A549 (cell line): ENCODE results near the gene HAND2. TPM values are rescaled to one million over a fixed set of nuclear protein-coding genes. Genes with fewer than 3 reads are reported as not detected.

Experiments
- ATAC-seq, 2 experiments: fragments of 200-7000 bp in 1 of 2; fragments of >200 bp in 1 of 2; cut with Nextera tagmentation in 1 of 2; cut with Tn5 transposase in 1 of 2; 3 replicates each; pipeline versions ENCODE4 v1.8.0 to v1.9.1; 2018 to 2020; ENCODE audit warnings: mild to moderate bottlenecking in 1 of 2, moderate library complexity in 1 of 2
- CTCF ChIA-PET: fragments of 300-600 bp; sonication (Branson Sonifier 250); formaldehyde crosslinking; extraction: SDS; loops from one replicate; lab custom pipeline; 2021; ENCODE audit warnings: antibody characterized with exemption, inconsistent platforms; lab: Yijun Ruan, JAX
- POLR2A ChIA-PET: fragments of 350-600 bp; formaldehyde crosslinking; extraction: SDS; loops from one replicate; lab custom pipeline; 2021; ENCODE audit warnings: antibody characterized with exemption, inconsistent platforms; lab: Yijun Ruan, JAX
- DNase-seq, 2 experiments: peaks; one replicate each; pipeline versions ENCODE4 v3.0.0 to v3.0.0-alpha.2; 2011 to 2016; ENCODE audit warnings: low read depth in 1 of 2, low spot score in 1 of 2
- FAIRE-seq: peaks from 2 replicates; lab custom pipeline; 2011; peaks lifted over from hg19 to GRCh38; lab: Jason Lieb, UNC
- H3K27ac ChIP-seq, 2 experiments: fragments of >200 bp; sonication (Bioruptor Twin); formaldehyde crosslinking; 3 replicates each; pipeline ENCODE4 v1.5.1; 2016 to 2017
- H3K4me1 ChIP-seq: fragments of >200 bp; sonication (Bioruptor Twin); formaldehyde crosslinking; 3 replicates; pipeline ENCODE4 v1.6.1; 2016
- H3K4me2 ChIP-seq: fragments of >200 bp; sonication (Bioruptor Twin); formaldehyde crosslinking; 3 replicates; pipeline ENCODE4 v1.6.1; 2016
- H3K4me3 ChIP-seq: fragments of >200 bp; sonication (Bioruptor Twin); formaldehyde crosslinking; 3 replicates; pipeline ENCODE4 v1.5.1; 2016
- H3K9me3 ChIP-seq: fragments of >200 bp; sonication (Bioruptor Twin); formaldehyde crosslinking; 3 replicates; pipeline ENCODE4 v1.6.1; 2016
- BHLHE40 ChIP-seq: IDR thresholded peaks from 2 replicates; pipeline ENCODE4 v1.6.1; 2012; ENCODE audit warnings: low read depth, low read length, inconsistent platforms
- CHD2 ChIP-seq: fragments of 150-350 bp; IDR thresholded peaks from 2 replicates; pipeline ENCODE4 v1.6.1; 2014; ENCODE audit warnings: low read length; ENCODE audit not compliant: partially characterized antibody
- ELK1 ChIP-seq: fragments of 150-350 bp; IDR thresholded peaks from 2 replicates; pipeline ENCODE4 v1.6.1; 2014; ENCODE audit warnings: low read depth, mild to moderate bottlenecking, low read length
- FOXS1 ChIP-seq: fragments of 250-450 bp; sonication (Bioruptor Pico); IDR thresholded peaks from 2 replicates; pipeline ENCODE4 v1.5.0; 2020; ENCODE audit warnings: mild to moderate bottlenecking, moderate library complexity
- HDAC2 ChIP-seq: fragments of 200-600 bp; sonication (generic); IDR thresholded peaks from 2 replicates; pipeline ENCODE4 v1.6.1; 2016
- HEYL ChIP-seq: fragments of 250-450 bp; sonication (Bioruptor Pico); IDR thresholded peaks from 2 replicates; pipeline ENCODE4 v1.8.0; 2021; ENCODE audit warnings: mild to moderate bottlenecking, moderate library complexity
- HOXA7 ChIP-seq: fragments of 250-450 bp; sonication (Bioruptor Pico); IDR thresholded peaks from 2 replicates; pipeline ENCODE4 v1.5.0; 2020; ENCODE audit warnings: mild to moderate bottlenecking, moderate library complexity
- HOXB13 ChIP-seq: fragments of 250-450 bp; sonication (Bioruptor Pico); IDR thresholded peaks from 2 replicates; pipeline ENCODE4 v1.5.0; 2020; ENCODE audit warnings: low read depth, mild to moderate bottlenecking, moderate library complexity
- HOXB5 ChIP-seq: fragments of 250-450 bp; sonication (Bioruptor Pico); IDR thresholded peaks from 2 replicates; pipeline ENCODE4 v1.5.0; 2020; ENCODE audit warnings: mild to moderate bottlenecking, moderate library complexity
- JUN ChIP-seq, 2 experiments: fragments of >200 bp; sonication (Bioruptor Twin); formaldehyde crosslinking; IDR thresholded peaks; 2 replicates in 1 of 2; 3 replicates in 1 of 2; pipeline ENCODE4 v1.6.1; 2016 to 2017
- NFE2L2 ChIP-seq: fragments of 150-350 bp; conservative IDR thresholded peaks from 2 replicates; pipeline ENCODE4 v1.6.1; 2014; ENCODE audit warnings: low read length
- RCOR1 ChIP-seq: fragments of 150-350 bp; IDR thresholded peaks from 2 replicates; pipeline ENCODE4 v1.6.1; 2014; ENCODE audit warnings: antibody characterized with exemption, low read length, low read depth
- RNF2 ChIP-seq: fragments of 200-600 bp; sonication (generic); IDR thresholded peaks from 2 replicates; pipeline ENCODE4 v1.6.1; 2016; ENCODE audit warnings: low read depth, mild to moderate bottlenecking, antibody characterized with exemption, moderate library complexity, borderline replicate concordance
- SREBF2 ChIP-seq: fragments of 450-650 bp; IDR thresholded peaks from 2 replicates; pipeline ENCODE4 v1.6.1; 2014; ENCODE audit warnings: mild to moderate bottlenecking, moderate library complexity
- TP53 ChIP-seq: fragments of 250-450 bp; sonication (Bioruptor Pico); IDR thresholded peaks from 2 replicates; pipeline ENCODE4 v1.5.0; 2021; ENCODE audit warnings: mild to moderate bottlenecking, moderate library complexity
- ZFP36 ChIP-seq: fragments of 450-650 bp; IDR thresholded peaks from 2 replicates; pipeline ENCODE4 v1.6.1; 2014; ENCODE audit warnings: borderline replicate concordance; ENCODE audit not compliant: partially characterized antibody
- ZNF302 ChIP-seq: fragments of 250-450 bp; sonication (Bioruptor Pico); IDR thresholded peaks from 2 replicates; pipeline ENCODE4 v1.9.0; 2021; ENCODE audit warnings: inconsistent platforms, mild to moderate bottlenecking, moderate library complexity
- WGBS: methylation state at CpG from one replicate; pipeline ENCODE4 v1.1.6; 2017; ENCODE audit errors: missing lambda C conversion rate; 5-methylcytosine and 5-hydroxymethylcytosine counted together
- polyA plus RNA-seq, 4 experiments: library from polyadenylated mRNA; depleted of rRNA in 3 of 4; stranded (reverse); fragments of >200 nt; fragmentation: RNase III in 1 of 4; extraction: RNeasy Plus Mini Kit Qiagen cat#74134 plus additional on column Dnase treatment in 1 of 4; gene quantifications; 2 replicates in 3 of 4; 3 replicates in 1 of 4; pipeline ENCODE4 v1.2.3, GENCODE V29; 2011 to 2017
- TF ChIP-seq, protein P1 (sequence below): fragments of 250-450 bp; sonication (Bioruptor Pico); IDR thresholded peaks from 2 replicates; pipeline ENCODE4 v1.5.0; 2020; ENCODE audit warnings: low read depth, mild to moderate bottlenecking, moderate library complexity
- TF ChIP-seq, protein P2 (sequence below): fragments of >200 bp; sonication (Bioruptor Twin); formaldehyde crosslinking; IDR thresholded peaks from 3 replicates; pipeline ENCODE4 v1.5.1; 2016

The HAND2 gene
- polyA plus RNA-seq, 2 of the 4 experiments (the other 2 are of a cell fraction): 0.44 to 0.63 TPM

DNA sequence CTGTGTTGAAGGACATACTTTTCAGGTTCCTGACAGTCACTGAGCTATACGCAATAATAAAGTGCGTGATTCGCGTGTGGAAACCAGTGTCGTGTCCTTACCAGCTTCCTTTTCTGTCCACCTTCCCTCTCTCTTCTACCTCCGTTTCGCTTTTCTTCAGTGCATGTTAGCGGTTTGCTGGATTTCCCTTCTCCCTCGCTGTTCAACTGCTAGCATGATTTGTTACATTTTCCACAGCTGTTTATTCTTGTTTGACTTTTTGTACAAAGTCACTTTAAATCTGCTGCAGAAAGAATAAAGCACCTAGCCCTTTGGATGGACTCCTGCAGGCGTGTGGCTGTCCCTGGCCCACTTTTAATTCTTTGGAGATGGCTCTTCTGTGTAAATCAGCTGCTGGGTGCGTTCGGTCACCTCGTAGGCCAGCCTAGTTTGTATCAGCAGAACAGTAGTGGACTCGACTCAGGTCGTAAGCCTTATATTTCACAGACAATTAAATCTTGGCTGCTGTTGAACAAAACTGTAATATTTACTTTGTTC, 8.9 kb upstream of the HAND2 start:
- H3K9me3 ChIP-seq: no peaks in the 10 kb centered on the region
- ATAC-seq: peak; percentile 22 to 44; a peak in 2 of 6 replicates
- peak overlapping the region; percentile 41 for H3K4me3 ChIP-seq
- 45% methylated on average over 15 of the region's 15 CpGs for WGBS
- H3K4me1 ChIP-seq: no peaks in the 10 kb centered on the region
- DNase-seq: no peak
- ChIA-PET POLR2A (no interaction called here), CTCF (interaction anchor here (1.3 kb wide), 1 partner anchor 33 kb away, joined by 4 read pairs; no protein-coding TSS in a partner anchor)
- 0 out of 2 replicates have a peak, but pooled peaks have one; percentile 46 for TF ChIP-seq RNF2
- no peak for TF ChIP-seq BHLHE40
- TF ChIP-seq, all 56 proteins: peak for 1
- Histone ChIP-seq H3K4me2 (peak overlapping the region; percentile 66), H3K27ac (peak overlapping the region in 1 of 2 experiments; percentile 43; a peak in 1 of 6 replicates)
- no peak for FAIRE-seq

GRCh38 chr4:173538148-173538908, 8.3 kb upstream of the HAND2 start:
- ChIA-PET CTCF (interaction anchor here (1.0 to 1.3 kb wide), 2 partner anchors 8 to 33 kb away, joined by 3 to 4 read pairs; partner anchors contain the start of gene HAND2), POLR2A (no interaction called here)
- FAIRE-seq (no peak), ATAC-seq (peak; percentile 11 to 61; a peak in 3 of 6 replicates), DNase-seq (no peak)
- H3K27ac ChIP-seq: peak overlapping the region in 1 of 2 experiments; percentile 43; a peak in 1 of 6 replicates
- TF ChIP-seq HEYL (CRISPR knock-in tag) (no peak), ZFP36 (no peak), TP53 (no peak), SREBF2 (no peak), NFE2L2 (no peak), ZNF302 (CRISPR knock-in tag) (no peak), HOXB5 (CRISPR knock-in tag) (no peak), CHD2 (no peak), JUN (IDR thresholded peaks at IDR 0.05) (no peak), HDAC2 (no peak), FOXS1 (CRISPR knock-in tag) (no peak), HOXA7 (no peak)
- TF ChIP-seq, protein P1, sequence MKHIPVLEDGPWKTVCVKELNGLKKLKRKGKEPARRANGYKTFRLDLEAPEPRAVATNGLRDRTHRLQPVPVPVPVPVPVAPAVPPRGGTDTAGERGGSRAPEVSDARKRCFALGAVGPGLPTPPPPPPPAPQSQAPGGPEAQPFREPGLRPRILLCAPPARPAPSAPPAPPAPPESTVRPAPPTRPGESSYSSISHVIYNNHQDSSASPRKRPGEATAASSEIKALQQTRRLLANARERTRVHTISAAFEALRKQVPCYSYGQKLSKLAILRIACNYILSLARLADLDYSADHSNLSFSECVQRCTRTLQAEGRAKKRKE (CRISPR knock-in tag): no peak
- TF ChIP-seq, protein P2, sequence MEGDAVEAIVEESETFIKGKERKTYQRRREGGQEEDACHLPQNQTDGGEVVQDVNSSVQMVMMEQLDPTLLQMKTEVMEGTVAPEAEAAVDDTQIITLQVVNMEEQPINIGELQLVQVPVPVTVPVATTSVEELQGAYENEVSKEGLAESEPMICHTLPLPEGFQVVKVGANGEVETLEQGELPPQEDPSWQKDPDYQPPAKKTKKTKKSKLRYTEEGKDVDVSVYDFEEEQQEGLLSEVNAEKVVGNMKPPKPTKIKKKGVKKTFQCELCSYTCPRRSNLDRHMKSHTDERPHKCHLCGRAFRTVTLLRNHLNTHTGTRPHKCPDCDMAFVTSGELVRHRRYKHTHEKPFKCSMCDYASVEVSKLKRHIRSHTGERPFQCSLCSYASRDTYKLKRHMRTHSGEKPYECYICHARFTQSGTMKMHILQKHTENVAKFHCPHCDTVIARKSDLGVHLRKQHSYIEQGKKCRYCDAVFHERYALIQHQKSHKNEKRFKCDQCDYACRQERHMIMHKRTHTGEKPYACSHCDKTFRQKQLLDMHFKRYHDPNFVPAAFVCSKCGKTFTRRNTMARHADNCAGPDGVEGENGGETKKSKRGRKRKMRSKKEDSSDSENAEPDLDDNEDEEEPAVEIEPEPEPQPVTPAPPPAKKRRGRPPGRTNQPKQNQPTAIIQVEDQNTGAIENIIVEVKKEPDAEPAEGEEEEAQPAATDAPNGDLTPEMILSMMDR: no peak
- no peaks in the 10 kb centered on the region for H3K4me1 ChIP-seq
- H3K4me3 ChIP-seq: peak overlapping the region; percentile 41
- H3K9me3 ChIP-seq: no peaks in the 10 kb centered on the region
- 56% methylated on average over 32 of the region's 60 CpGs for WGBS
- H3K4me2 ChIP-seq: peak overlapping the region; percentile 66

DNA sequence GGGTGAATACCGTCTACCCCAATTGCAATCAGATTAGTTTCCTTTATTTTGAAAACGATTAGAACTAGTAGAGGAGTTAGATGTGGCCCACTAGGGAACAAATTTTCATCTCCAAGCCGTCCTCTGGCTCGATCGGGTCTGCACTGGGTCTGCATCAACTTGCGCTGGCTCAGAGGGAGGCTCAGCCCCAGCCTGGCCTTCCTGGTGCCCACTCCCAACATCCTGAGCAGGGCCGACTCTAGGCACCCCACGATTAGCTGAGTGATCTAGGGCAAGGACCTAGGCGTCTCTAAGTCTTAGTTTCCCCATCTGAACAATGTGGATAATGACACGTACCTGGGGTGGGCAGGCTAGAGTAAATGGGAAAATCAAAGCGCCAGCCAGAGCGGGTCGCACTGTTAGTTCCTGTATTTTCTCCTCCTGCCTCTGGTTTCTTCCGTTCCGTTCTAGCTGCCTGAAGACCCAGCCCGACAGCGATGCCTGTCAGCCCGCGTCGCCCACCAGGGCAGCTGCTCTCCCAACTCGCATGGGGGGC, 7.7 kb upstream of the HAND2 start:
- no peak for ATAC-seq
- POLR2A ChIA-PET: no interaction called here
- no peak overlapping the region for H3K4me2 ChIP-seq
- TF ChIP-seq ELK1 (no peak), RCOR1 (no peak), HOXB13 (CRISPR knock-in tag) (no peak)
- TF ChIP-seq, all 56 proteins: peak for 0
- FAIRE-seq (no peak), DNase-seq (no peak)
- H3K4me1 ChIP-seq: no peaks in the 10 kb centered on the region
- WGBS: 88% methylated on average over 11 of the region's 21 CpGs
- CTCF ChIA-PET: interaction anchor here (0.8 to 1.0 kb wide), 2 partner anchors 8 to 32 kb away, joined by 3 read pairs; partner anchors contain the start of gene HAND2
- no peak overlapping the region for H3K27ac ChIP-seq
- H3K9me3 ChIP-seq: no peaks in the 10 kb centered on the region
- H3K4me3 ChIP-seq: no peak overlapping the region
